GM18508 (cell line): Measurements from ENCODE around the gene NAT8L.

Source experiments
- ATAC-seq: cut with Tn5 transposase; IDR thresholded peaks from one replicate; pipeline ENCODE4 v1.9.1; 2021; ENCODE audit warnings: moderate number of reproducible peaks; ENCODE audit not compliant: insufficient read depth, unreplicated experiment

The NAT8L gene

DNA sequence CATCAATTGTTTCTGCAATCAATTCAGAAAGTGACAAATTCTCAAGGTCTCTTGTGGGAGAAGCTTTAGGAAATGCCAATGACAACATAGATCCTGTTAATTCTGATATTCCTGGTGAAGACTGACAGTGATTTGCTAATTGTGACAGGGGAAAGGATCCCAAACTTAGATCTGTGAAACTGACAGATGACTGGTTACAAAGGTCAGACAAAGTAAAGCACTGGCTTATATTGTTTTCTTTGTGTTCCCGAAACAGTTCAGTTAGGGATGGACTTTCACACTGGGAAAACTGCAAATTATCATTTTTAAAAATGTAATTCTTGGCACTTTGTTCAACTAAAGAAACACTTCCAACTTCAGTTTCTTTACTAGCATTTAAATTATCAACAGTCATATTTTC, 30.1 kb downstream of the NAT8L start:
- ATAC-seq, result no peak

DNA sequence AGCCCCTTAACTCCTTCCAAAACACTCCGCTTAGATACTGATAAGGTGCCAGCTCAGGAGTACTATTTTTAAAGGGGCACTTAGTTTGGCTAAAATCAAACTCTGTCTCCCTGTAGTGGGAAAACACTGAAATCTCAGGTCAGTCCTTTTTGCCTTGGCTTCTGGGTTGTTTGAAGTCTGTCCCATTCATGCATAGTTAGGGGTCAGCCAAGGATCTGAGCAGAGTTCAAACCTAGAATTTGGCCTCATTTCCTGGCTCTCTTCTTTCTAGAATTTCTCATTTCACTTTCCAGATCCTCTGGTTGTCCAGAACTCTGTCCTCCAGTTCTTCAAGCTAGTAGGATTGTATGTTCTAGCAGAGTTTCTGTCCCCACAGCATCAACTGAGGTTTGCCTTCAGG, 31.5 kb downstream of the NAT8L start:
- no peak for ATAC-seq

DNA sequence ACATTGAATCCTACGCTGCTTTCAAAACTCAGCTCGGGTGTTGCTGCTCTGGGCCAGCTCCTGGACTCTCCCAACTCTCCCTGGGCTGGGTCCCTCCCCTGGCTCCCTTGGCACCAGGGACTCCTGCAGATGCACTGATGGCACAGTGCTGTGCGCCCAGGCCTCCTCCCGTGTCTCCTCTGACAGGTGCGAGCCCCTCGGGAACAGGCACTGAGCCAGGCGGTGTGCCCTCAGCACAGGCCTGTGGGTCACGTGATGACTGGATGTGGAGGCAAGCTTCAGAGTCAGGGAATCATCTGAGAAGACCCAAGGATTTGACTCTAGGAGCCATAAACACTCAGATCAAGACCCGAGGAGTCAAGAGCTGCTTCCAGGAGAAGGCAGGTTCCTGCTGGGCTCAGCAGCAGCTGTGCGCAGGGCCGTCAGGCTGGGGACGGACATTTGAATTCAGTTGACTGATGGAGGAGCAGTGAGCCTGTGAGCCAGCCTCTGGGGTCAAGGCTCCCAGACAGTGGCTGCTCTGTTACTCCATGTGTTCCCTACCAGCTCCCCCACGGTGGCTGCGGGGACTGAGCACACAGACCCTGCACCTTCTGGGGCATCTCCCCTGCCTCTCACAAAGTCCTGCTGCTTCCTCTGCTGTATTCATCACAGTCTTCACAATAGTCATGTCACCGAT, 33.0 kb downstream of the NAT8L start:
- no peak for ATAC-seq

DNA sequence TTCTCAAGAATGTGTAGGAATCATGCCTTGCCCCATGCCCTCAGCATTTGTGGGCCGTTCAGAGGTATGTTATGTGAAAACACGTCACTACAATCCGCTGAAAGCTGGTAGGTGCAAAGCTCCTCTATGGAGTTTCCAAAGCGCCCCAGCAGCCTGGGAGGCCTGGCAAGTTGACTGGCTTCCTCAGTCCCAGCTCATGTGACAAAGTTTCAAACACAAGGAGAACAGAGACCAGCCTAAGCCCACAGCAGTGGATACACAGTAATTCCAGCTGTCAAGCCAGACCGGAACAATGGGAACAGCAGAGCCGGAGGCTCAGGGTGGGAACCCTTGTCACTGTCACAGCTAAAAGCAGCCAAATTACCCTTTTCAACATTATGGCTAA, 33.5 kb downstream of the NAT8L start:
- ATAC-seq, result no peak

DNA sequence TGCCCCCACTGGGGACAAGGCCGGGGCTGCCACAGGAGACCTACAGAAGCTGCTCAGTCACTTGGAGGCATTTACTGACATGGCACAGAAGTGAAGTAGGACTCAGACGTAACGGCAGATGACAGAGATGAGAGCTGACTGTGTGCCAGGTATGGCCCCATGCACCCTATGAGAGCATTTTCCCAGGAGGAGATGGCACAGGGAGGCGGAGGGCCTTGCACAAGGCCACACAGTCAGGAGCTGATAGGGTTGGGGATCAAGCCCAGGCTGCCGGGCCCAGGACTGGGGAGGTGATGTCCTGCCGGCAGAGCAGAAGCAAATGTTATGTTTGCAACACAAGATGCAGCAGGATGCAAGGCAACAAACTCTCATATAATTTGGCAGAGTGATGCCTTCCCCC, 34.1 kb downstream of the NAT8L start:
- no peak for ATAC-seq

DNA sequence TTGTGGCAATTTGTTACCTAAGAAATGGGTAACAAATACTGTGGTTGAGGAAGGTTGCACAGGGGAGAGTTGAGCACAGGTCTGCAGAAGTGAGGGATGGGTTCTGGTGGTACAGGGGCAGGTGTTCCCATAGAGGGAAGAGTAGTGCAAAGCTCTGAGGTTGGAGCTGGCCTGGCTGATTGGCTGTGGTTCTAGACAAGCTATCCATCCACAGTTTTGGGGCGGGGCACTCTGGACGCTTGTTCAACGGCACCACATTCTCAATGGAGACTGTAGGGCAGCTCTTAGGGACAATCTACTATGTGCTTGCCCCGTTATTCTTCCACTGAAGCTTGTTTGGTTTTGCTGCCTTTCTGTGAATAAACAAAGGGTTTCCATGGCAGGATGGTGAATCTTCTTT, 35.4 kb downstream of the NAT8L start:
- ATAC-seq, result no peak

DNA sequence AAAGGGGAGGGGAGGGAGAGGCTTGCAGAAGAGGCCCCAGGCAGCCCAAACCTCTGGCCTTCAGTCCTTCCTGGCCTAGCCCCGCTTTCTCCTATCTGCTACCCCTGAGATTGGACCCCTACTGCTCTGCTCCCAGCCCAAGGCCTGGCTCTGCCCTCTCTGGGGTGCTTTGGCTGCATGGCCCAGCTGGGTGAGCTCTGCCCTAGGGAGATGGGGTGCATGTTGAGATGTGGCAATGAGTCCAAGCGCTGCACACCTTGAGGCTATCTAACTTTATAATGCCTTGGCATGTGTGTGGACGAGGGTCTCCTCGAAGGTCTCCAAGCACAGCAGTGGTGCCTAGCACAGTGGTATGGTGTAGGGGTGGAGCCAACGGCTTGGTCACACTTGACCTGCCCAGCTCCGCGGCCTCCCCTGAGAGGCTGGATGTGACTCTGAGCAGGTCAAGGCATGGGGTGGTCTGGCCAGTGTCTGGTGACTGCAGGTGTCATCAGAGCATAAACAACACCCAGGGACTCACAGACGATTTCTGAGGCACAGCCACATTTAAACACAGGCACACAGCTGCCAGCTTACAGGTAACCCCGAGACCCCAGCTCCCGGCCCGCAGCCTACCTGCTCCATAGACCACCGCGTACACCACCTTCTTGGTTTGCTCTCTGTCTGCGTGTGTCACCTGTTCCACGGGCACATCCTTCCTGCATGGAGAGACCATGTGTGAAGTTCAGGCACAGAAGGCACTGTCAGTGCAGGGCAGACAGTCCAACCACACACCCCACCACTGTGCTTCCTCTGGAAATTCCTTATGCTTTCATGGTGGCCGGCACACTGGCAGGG, 36.3 kb downstream of the NAT8L start:
- ATAC-seq, result no peak

DNA sequence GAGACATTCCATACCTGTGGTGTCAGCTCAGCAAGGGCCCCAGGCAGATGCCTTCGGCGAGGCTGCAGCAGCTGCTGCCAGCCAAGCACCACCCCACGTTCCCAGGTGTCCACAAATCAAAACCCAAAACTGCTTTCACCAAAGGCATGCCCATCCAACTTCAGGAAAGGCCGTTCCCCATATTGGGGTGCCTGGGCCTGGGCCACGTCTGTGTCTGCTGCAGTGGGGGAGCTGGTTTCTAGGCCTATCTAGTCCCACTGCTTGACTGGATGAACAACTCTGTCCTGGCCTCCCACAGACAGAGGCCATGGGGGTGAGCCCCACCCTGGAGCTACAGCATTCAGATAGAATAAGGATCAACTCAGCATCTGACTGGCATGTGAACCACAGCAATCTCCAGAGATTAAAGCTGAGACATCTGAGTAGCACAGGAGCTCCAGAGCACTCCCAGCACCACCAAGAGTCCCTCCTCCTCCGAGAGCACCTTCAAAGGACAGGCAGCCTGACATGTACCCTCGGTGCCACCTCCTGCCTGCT, 37.0 kb downstream of the NAT8L start:
- ATAC-seq, result no peak

DNA sequence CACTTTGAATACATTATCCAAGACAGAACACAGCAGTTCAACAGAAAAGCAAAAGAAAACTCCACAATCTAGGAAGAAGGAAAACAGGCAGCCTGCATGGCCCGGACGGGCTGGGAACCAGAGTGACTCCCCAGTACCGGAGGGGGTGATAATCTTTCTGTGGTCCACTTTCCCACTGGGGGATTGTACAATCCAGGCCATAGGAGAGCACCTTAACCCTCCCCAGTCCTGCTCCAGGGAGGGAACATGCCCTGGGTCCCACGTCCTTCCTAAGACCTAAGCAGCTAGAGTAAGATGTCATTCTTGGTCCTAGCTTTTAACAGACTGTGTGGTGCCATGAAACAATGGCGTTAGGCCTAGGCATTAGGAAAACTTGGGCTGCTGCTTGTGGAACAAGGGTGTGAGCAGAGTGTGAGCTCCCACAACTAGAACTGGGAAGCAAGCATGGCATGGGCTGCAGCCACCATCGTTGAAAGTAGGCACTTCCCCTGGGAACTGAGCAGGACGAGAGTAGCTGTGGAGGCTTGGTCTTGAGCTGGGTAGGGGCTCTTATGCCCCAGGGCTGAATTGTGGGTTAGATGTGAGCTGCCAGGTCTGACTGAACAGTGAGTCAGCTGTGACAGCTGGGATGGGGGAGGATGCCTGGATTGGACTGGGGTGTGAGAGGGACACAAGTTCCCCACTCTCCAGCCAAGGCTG, 42.4 kb downstream of the NAT8L start:
- no peak for ATAC-seq

DNA sequence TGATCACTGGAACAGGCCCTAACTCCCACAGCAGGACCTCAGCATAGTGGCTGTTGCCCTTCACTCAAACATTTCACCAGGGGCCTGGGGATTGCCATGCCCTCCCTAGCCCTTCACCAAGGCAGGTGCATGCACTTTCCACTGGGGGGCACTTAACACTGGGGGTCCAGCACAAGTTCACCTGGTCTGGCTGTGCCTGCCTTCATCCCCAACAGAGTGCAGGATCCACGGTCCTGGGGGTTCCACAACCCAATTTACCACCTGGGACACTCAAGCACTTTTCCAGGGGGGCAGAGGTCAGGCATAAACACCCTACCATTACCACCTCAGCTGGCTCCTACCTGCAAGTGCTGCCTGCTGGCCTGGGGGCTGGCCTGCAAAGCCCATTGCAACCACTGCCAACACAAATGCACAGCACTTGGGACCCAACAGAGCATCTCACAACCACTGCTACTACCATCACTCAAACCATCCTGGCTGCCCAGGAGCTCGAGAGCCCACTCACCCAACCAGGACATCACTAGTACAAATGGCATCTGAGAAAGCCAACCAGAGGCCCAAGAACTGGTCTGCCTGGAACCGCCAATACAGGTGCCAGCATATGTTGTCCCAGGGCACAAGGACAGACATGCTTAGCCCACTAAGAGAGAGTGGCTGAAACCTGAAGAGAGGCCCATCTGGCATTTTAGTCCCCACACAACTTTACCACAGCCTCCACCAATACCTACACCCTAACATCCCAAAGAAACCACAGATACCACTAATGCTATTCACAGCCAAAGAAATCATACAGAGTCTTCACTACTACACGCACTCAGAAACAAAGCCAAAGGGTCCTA, 43.1 kb downstream of the NAT8L start:
- no peak for ATAC-seq

DNA sequence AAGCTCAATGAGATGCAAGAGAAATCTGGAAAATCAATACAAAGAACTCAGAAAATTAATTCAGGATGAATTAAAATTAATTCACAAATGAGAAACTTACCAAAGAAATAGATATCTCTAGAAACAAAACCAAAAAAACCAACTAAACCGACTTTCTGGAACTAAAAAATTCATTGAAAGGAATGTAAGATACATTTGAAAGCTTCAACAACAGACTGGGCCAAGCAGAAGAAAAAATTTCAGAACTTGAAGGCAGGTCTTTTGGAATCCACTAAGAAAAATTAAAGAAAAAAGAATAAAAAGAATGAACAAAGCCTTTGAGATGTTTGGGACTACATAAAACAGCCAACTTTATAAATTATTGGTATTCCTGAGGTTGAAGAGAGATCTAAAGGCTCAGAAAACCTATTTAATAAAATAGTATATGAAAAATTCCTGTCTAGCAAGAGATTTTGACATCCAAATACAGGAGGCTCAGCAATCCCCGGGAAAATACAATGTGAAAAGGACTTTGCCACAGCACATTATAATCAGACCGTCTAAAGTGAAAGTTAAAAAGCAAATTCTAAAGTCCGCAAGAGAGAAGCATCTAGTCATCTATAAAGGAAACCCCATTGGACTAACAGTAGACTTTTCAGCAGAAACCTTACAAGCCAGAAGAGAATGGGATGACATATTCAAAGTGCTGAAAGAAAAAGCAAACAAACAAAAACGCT, 44.2 kb downstream of the NAT8L start:
- no peak for ATAC-seq

DNA sequence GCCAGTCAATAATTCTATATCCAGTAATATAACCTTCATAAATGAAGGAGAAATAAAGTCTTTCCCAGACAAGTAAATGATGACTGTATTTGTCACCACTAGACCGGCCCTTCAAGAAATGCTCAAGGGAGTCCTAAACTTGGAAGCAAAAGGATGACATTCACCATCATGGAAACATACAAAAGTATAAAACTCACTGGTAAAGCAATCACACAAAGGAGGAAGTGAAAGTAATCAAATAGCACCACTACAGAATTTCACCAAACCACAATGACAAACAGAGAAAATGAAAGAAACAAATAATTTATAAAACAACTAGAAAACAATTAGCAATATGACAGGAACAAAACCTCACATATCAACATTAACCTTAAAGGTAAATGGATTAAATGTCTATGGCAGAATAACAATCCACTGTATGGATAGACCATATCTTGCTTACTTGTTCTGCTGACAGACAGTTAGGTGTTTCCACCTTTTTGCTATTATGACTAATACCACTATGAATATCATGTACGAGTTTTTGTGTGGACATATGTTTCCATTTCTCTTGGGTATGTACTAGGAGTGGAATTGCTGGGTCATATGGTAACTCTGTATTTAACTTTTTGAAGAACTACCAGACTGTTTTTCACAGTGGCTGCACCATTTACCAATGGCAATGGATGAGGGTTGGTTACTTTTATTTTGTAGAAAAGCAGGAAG, 44.9 kb downstream of the NAT8L start:
- no peak for ATAC-seq

DNA sequence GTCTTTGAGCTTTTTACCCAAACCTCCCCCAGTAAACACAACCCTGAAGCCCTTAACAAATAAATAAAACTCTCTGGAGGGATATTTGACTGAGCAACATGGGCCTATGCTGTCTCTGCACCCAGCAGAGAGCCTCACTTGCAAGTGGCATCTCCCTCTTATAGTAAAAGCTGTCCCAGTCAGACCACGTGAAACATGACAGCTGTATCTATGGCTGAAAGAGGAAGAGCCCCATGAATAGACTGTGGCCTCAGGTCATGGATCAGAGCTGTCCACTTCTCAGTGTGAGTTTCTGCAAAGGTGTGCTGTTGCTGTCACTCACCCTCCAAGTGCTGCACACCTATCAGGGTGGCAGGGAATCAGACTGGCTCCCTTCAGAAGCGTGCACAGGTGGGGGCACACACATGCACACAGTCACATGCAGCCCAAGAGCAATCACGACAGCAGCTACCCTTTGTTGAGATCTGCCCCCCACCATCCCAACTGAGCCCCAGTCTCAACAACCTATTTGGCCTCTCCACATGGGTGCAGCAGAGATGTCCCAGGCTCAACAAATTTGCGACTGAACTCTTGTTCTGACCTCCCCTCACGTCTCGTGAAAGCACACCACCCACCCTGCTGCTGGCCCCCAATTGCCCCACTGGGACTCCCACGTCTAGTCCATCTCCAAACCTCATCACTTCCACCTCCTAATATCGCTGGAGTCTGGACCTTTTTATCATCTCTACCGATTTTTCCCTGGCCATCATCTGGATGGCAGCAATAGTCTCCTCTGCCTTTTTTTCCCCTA, 45.6 kb downstream of the NAT8L start:
- ATAC-seq, result no peak

DNA sequence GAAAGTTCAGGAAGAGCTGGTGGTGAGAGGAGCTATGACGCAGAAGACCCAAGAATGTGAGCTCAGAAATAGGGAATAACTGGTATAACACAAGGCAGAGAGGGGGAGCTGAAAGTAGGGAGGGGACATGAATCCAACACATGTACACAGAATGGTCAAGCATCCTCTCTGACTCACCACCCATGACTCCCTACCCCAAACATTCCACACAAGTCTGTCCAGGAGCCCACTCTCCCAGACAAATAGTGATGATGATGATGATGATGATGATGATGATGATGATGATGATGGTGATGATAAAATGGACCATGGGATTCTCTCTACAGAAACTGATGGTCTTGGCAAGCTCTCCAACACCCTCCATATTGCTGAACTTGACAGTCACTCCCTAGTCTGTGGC, 46.4 kb downstream of the NAT8L start:
- ATAC-seq, result no peak

DNA sequence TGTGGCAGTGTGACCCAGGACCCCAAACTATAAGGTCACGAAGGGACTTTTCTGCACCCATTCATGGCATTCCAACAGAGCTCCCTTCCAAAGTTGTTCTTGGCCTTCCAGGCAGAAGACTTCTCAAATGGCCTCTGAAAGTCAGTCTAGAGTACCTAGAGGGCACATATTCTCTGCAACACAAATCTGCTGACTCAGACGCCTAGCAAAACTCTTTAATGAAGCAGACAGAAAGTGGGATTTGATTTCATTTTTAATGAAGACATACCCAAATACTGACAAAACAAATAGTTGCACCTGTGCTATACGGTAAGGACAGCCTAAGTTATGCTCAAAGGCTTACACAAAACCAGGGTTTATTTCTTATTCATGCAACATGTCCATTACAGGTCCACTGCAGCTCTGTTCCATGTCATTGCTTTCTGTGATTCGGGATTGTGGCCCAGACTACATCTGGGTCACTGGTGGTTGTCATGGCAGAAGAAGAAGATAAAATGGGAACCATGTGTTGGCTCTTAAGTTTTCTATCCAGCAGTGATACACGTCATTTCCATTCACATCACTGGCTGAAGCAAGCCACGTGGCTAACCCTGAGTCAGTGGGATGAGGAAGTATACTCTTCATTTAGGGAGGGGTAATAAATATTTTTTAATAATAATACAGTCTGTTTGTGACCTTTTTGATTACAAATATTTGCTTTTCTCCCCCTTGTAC, 57.7 kb downstream of the NAT8L start:
- ATAC-seq, result no peak
